ENCODE results near the gene MLEC.

MLEC gene

GRCh38 chr12:120750806-120751205 is 63.9 kb downstream of the MLEC start:
- DNase-seq, result no peak

DNA sequence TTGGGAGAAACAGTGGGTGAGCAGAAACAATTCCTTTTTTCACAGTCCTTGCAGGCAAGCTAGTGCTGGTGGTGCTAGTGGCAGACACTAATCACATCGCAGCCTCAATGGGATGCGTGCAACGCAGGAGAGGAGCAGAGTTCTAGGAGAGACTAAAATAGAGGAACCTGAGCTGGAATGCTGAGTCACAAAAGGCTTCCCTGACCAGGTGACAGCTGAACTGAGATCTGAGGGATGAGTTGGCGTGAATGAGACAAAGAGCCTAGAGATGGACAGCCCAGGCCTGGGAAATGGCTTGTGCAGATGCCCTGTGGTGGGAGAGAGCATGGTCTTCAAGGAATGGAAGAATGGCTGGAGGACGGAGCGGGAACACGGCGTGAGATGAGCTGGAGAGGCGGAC is 64.4 kb downstream of the MLEC start:
- DNase-seq, result no peak

All from stimulated activated CD4-positive, alpha-beta T cell treated with anti-CD3 and anti-CD28 coated beads, Interleukin-1b, Interleukin-23, amount 100 ng/mL, for 48 hours (primary cell).